ENCODE results near the gene TMPRSS11A.

DNA sequence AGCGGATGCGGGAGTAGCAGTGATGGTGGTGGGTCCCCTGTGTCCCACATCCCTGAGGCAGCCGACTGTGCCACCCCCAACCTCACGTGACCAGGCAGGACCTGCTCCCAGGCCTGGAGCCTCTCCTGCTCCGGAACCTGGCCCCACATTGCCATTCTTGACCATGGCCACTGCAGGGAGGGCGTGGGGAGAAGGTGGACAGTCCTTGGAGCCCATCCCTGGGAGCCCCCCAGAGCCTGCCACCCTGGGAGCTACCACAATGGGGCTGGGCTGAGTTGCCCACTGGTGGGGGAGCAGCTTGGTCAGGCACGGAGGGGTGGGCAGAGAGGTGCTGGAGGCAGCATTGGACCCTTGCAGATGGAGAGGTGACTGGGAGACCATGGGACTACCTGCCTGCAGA is 36.8 kb downstream of the TMPRSS11A start:
- TF ChIP-seq CTCF (IDR thresholded peaks at IDR 0.05) (no peak), SIN3A (IDR thresholded peaks at IDR 0.05; ENCODE audit: borderline replicate concordance, insufficient read depth, low read depth, low read length) (no peak), POLR2AphosphoS5 (IDR thresholded peaks at IDR 0.05; ENCODE audit: low read depth, low read length) (no peak), TCF7L2 (IDR thresholded peaks at IDR 0.05; ENCODE audit: low read depth, low read length) (no peak)
- TF ChIP-seq, protein P1, sequence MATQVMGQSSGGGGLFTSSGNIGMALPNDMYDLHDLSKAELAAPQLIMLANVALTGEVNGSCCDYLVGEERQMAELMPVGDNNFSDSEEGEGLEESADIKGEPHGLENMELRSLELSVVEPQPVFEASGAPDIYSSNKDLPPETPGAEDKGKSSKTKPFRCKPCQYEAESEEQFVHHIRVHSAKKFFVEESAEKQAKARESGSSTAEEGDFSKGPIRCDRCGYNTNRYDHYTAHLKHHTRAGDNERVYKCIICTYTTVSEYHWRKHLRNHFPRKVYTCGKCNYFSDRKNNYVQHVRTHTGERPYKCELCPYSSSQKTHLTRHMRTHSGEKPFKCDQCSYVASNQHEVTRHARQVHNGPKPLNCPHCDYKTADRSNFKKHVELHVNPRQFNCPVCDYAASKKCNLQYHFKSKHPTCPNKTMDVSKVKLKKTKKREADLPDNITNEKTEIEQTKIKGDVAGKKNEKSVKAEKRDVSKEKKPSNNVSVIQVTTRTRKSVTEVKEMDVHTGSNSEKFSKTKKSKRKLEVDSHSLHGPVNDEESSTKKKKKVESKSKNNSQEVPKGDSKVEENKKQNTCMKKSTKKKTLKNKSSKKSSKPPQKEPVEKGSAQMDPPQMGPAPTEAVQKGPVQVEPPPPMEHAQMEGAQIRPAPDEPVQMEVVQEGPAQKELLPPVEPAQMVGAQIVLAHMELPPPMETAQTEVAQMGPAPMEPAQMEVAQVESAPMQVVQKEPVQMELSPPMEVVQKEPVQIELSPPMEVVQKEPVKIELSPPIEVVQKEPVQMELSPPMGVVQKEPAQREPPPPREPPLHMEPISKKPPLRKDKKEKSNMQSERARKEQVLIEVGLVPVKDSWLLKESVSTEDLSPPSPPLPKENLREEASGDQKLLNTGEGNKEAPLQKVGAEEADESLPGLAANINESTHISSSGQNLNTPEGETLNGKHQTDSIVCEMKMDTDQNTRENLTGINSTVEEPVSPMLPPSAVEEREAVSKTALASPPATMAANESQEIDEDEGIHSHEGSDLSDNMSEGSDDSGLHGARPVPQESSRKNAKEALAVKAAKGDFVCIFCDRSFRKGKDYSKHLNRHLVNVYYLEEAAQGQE (IDR thresholded peaks at IDR 0.05; ENCODE audit: insufficient read depth in 1 of 2, low read depth in 2 of 2, low read length in 1 of 2): no peak
